Measurements from ENCODE around the gene SLC25A44. TPM values are rescaled to one million over a fixed set of nuclear protein-coding genes. Genes with fewer than 3 reads are reported as not detected.
A peak's percentile ranks its signal among the peaks of the same experiment; 100 is the strongest.

The SLC25A44 gene
- total and polyA plus RNA-seq, 8 donors = 14.3 to 29.1 (median 19.1) TPM

- ATAC-seq (no peak), DNase-seq (no peak)
- Histone ChIP-seq H3K36me3 (peaks cover 0 to 37% of the 10 kb centered on the region in 2 donors), H3K9me3 (no peaks in the 10 kb centered on the region), H3K27me3 (no peaks in the 10 kb centered on the region), H3K4me3 (peak overlapping the region in 1 of 2 donors; percentile 1), H3K27ac (peak overlapping the region; percentile 49 to 86), H3K4me1 (peaks cover 18 to 63% of the 10 kb centered on the region in 2 donors)
- TF ChIP-seq, protein P1, sequence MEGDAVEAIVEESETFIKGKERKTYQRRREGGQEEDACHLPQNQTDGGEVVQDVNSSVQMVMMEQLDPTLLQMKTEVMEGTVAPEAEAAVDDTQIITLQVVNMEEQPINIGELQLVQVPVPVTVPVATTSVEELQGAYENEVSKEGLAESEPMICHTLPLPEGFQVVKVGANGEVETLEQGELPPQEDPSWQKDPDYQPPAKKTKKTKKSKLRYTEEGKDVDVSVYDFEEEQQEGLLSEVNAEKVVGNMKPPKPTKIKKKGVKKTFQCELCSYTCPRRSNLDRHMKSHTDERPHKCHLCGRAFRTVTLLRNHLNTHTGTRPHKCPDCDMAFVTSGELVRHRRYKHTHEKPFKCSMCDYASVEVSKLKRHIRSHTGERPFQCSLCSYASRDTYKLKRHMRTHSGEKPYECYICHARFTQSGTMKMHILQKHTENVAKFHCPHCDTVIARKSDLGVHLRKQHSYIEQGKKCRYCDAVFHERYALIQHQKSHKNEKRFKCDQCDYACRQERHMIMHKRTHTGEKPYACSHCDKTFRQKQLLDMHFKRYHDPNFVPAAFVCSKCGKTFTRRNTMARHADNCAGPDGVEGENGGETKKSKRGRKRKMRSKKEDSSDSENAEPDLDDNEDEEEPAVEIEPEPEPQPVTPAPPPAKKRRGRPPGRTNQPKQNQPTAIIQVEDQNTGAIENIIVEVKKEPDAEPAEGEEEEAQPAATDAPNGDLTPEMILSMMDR (IDR thresholded peaks at IDR 0.05) = no peak
- intact Hi-C loops (cut with DNase I) = no loop called here
These were observed 24.0 kb downstream of the SLC25A44 start for GRCh38 chr1:156217871-156218270.

- H3K4me1 ChIP-seq = peaks cover 11 to 50% of the 10 kb centered on the region in 2 donors
- H3K4me3 ChIP-seq = no peak overlapping the region
- TF ChIP-seq, protein P1 (IDR thresholded peaks at IDR 0.05) = no peak
- H3K27me3 ChIP-seq = no peaks in the 10 kb centered on the region
- H3K36me3 ChIP-seq = peaks cover 0 to 47% of the 10 kb centered on the region in 2 donors
- ATAC-seq (no peak), DNase-seq (no peak)
- H3K9me3 ChIP-seq = no peaks in the 10 kb centered on the region
- intact Hi-C loops (cut with DNase I) = loop anchor here in 1 of 2 donors (5.0 kb wide), 2 partner anchors 73 to 128 kb away; no protein-coding TSS in a partner anchor
- no peak overlapping the region for H3K27ac ChIP-seq
These were observed 26.3 kb downstream of the SLC25A44 start for GRCh38 chr1:156220226-156220625.

DNA sequence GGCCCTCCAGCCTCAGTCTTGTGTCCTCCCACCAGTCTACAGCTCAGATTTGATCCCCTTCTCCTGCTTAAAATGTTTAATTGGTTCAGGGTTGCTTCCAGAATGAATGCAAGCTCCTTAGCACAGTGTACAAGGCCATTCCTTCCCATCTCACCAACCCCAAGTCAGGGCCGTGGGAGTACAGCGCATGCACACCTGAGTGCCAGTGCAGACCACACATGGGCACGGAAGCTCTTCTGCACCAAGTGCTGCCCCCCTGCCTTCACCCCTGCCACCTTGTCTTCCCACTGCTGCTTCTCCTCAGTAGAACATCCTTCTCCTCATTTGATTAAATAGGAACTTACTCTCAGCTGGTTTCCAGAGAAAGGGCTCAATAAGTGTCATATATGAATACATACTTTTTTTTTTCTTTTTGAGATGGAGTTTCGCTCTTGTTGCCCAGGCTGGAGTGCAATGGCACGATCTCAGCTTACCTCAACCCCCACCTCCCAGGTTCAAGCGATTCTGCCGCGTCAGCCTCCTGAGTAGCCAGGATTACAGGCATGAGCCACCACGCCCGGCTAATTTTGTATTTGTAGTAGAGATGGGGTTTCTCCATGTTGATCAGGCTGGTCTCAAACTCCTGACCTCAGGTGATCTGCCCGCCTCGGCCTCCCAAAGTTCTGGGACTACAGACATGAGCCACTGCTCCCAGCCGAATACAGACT, 28.2 kb downstream of the SLC25A44 start:
- peaks cover 0 to 55% of the 10 kb centered on the region in 2 donors for H3K36me3 ChIP-seq
- TF ChIP-seq, protein P1 (IDR thresholded peaks at IDR 0.05) = no peak
- intact Hi-C loops (cut with DNase I) = loop anchor here in 1 of 2 donors (5.0 kb wide), 2 partner anchors 75 to 130 kb away; no protein-coding TSS in a partner anchor

GRCh38 chr1:156225677-156226014, 31.7 kb downstream of the SLC25A44 start:
- Histone ChIP-seq H3K4me3 (no peak overlapping the region), H3K36me3 (peaks cover 0 to 77% of the 10 kb centered on the region in 2 donors), H3K27ac (no peak overlapping the region), H3K27me3 (no peaks in the 10 kb centered on the region), H3K4me1 (peaks cover 0 to 10% of the 10 kb centered on the region in 2 donors), H3K9me3 (no peaks in the 10 kb centered on the region)
- intact Hi-C loops (cut with DNase I) = loop anchor here in 1 of 2 donors (5.0 kb wide), 1 partner anchor 88 kb away; no protein-coding TSS in a partner anchor
- ATAC-seq = no peak
- TF ChIP-seq, protein P1 (IDR thresholded peaks at IDR 0.05) = peak in 1 of 2 donors; percentile 17
- no peak for DNase-seq

More for the DNA sequence above, 28.2 kb downstream of the SLC25A44 start:
- Histone ChIP-seq H3K4me3 (no peak overlapping the region), H3K9me3 (no peaks in the 10 kb centered on the region), H3K27ac (no peak overlapping the region), H3K4me1 (peaks cover 11 to 35% of the 10 kb centered on the region in 2 donors), H3K27me3 (no peaks in the 10 kb centered on the region)
- ATAC-seq (no peak), DNase-seq (no peak)

GRCh38 chr1:156226116-156226538, 32.2 kb downstream of the SLC25A44 start:
- Histone ChIP-seq H3K27me3 (no peaks in the 10 kb centered on the region), H3K4me1 (peaks cover 0 to 10% of the 10 kb centered on the region in 2 donors), H3K27ac (no peak overlapping the region), H3K36me3 (peaks cover 0 to 72% of the 10 kb centered on the region in 2 donors), H3K9me3 (no peaks in the 10 kb centered on the region), H3K4me3 (no peak overlapping the region)
- intact Hi-C loops (cut with DNase I) = loop anchor here in 1 of 2 donors (5.0 kb wide), 1 partner anchor 89 kb away; no protein-coding TSS in a partner anchor
- ATAC-seq = no peak
- TF ChIP-seq, protein P1 (IDR thresholded peaks at IDR 0.05) = no peak
- no peak for DNase-seq
